Activated CD4-positive, alpha-beta T cell treated with anti-CD3 and anti-CD28 coated beads, Interleukin-2, amount 50 U/mL, for 4 hours (primary cell): ENCODE data around the gene DACH1.

Source experiments
- DNase-seq, 2 experiments: peaks; one replicate each; pipeline ENCODE4 v3.0.0-alpha.2; 2020

DACH1 gene

DNA sequence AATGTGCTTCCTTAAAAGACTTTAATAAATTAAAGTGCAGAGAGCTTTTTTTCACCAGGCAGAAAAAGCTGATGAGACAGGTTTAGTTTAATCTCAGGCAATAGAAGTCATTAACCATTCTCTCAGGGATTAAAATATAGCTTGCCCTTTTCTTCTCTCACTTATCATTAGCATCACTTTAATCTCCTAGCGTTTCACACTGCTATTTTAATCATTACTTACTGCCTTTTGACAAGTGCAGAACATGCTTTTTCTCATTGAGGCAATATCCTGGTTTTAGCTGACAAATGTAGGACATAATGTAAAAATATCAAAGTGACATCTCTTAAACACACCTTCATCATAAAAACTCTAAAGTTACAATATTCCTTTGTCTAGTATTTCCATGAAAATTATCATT is 94.6 kb downstream of the DACH1 start:
- no peak for DNase-seq

DNA sequence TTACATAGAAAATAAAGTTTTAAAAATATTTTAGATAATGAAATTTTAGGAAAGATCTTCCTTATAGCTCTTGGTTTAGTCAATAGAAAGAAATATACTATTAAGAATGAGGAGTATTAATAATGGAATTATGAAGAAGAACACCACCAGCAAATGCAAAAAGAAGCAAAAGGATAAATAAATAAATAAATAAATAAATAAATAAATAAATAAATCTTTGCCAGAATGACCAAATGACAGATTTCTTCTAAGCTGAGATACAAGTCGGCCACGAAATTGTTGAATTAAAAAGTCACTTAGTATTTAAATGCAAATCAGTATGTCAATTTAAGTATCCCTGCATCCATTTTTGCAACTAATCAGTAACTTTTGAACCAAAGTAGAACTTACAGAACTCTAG is 95.9 kb downstream of the DACH1 start:
- DNase-seq: no peak

DNA sequence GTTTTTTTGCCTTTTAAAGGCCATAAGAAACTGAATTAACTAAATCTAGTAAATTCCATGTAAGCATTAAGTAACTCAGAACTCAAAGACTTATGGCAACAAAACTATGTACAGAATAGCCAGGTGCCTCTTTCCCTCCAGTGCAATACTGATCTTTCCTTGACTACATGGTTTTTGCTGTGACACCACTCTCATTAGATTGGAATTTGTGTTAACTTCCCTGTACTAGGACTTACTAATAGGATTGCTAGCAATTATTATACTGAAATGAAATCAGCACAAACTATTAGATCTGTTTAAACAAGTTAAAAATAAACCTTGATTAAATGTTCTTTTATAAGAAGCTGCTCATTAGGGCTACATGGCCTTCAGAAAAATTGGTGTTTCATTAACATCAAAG is 96.3 kb downstream of the DACH1 start:
- DNase-seq: no peak

DNA sequence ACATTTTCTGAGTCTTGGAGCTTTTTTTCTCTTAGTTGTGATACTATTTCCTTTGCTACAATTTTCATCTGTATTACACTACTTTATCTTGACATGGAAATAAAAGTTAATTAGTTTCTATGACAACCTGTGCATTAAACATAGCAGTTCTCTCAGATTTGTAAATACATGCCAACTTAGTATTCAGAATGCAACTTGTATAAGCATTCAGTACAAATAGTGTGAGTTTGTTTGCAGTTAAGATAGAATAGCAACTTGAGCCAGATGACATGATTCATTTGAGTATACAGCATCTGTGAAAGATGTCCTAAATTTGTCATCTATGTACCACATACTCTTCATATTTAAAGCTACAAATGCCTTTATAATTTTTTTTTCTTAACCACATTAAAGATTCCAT is 98.1 kb downstream of the DACH1 start:
- DNase-seq: no peak

DNA sequence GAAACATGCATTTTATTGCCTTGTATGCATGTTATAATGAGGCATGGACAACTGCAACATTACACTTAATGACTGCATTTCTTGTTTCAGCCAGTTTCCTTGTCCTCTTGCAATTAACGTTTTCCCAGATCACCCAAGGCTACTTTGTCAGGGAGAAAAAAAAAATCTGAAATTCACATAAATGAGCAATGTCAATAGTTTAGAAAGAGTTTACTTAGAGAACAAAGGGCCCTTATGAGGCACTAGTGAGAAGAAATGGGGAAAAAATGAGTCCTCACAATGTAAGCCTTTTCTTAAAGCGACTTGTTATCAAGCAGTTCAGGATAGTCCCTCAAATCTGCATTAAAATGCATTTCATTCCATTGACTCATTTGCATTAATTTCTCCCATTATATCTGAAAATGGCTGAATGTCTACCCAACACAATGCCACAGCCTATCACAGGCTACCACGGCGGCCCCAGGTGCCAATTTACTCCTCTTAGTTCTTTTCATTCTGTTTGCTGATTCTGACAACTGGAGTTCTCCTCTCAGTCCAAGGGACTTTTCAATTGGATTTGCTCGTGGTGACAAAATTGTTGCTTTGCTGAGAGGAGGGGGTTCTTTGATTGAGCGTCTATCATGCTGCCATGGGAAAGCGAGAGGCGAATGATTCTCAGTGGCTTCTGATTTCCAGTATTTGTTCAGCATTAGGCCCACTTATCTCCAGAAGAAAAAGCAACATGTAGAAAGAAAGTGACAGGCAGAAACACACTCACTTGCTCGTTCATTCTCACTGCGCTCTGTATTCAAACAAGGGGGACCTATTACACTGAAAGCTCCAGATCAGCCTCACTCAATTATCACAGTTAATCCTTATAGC is 107.1 kb downstream of the DACH1 start:
- no peak for DNase-seq

DNA sequence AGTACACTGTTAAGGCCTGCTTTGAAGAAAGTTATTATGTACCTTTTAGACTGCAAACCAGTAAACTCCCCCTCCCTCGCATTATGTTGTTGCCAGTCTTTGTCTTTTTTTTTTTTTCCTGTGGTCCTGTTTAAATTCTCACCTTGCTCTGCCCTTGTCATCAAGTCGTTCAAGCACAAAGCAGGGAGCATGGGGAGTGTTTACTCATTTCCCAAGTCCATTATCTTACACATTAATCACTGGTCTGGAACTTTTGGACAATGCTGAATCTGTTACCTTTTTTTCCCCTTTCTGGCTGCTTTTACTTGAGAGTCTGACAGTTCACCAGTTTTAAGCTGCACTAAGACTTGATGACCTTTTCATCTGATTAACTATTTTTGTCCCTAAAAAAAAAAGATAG is 108.2 kb downstream of the DACH1 start:
- no peak for DNase-seq

DNA sequence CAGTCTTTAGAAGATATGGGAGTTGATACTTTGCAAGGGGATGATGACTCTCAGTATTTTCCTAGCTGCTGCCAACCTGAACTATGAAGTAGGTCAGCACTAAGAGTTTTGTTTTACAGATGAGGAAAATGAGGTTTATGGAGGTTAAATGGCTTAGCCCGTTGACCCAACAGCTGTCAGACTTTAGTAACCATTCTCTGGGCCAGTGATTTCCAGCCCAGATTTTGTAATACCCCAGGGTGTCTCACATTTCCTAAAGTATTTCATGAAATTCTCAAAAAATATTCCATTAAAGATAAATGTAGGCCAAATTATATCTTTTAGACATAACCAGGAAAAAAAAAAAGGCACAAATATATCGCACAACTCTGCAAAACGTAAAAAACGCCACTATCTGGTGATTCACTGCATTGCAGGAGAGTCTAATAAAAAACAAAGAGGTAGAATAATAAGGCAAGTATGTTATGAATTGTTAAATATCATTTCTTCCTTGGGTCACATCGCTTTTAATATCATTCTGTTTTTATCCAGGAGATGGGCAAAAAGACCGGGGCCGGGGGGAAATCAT is 112.5 kb downstream of the DACH1 start:
- no peak for DNase-seq

DNA sequence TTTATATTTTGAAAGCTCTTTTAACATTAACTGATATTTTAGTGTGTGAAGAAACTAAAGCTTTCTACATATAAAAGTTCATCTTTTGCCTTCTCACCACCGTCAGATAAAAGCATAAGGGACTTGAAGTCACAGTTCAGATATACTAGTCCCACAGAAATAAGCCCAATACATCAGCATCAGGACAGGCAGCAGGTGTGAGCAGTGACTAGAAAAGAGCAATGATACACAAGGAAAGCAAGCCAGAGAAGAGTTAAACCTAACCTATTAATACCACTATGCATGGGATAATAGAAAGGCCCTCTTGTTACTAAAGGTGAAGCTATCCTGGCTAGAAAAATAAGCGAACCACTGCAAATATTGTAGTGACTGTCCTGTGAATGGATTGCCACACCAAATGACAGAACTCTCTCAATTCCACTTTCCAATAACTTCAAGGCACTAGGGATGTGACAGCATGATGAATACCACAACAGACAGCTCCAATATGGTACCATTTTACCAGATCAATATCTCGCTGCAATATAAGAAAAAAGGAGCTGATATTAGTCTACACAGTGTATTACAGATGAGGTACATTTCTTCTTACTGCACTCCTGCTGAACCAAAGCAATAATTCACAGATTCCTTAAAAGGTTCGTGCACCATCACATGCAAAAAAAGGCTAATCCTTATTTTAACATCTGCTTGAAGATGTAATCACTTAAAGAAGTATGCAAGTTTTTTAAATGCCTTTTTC is 114.1 kb downstream of the DACH1 start:
- no peak for DNase-seq

DNA sequence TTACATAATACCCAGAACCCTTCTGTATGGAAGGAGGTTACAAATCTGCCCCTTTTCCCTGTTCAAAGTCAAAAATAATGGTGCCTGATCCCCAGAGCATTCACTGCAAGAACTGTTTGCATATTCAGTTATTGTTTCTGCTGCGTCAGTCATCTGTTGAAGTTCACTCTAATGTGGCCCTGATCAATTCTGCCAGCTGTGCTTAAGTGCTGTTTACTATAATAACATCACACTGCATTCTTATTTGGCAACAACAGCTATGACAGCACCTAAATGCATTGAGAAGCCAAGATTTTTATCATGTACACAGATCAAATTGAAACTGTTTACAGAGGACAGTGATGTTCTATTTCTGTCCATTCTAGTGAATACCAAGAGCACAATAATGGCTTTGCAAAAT is 115.9 kb downstream of the DACH1 start:
- DNase-seq: no peak

DNA sequence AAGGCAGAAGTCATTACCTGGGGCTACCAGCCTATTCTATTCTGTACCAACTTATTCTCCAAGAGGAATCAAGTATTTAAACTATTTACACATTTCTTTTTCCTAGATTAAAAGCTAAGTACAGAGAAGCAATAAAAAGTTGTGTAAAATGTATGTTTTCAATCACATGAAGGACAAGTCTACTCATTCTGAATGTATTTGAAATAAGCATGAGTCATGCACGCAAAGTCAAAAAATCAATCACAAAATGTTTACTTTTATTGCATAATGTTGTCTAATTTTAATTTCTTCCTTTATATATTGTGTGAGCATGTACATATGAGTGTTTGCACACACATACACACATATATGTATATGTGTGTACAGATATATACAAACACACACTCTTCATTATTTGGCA is 136.7 kb downstream of the DACH1 start:
- no peak for DNase-seq

DNA sequence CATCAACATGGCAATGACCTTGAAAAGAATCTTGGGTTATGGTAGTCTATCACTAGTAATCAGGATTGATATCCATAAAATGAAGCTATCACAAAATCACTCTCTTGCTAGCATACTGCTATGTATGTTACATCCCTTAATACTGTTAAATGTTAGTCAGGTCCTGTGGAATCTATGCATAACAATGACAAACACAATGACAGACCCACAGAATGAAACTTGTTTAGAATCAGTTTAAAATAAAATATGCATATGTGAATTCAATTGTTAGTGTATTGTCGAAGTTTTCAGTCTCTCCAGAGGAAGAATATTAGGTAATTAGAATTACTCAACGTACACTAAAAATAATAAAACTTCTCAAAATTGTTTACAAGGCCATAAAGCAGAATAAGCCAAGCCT is 137.6 kb downstream of the DACH1 start:
- no peak for DNase-seq

DNA sequence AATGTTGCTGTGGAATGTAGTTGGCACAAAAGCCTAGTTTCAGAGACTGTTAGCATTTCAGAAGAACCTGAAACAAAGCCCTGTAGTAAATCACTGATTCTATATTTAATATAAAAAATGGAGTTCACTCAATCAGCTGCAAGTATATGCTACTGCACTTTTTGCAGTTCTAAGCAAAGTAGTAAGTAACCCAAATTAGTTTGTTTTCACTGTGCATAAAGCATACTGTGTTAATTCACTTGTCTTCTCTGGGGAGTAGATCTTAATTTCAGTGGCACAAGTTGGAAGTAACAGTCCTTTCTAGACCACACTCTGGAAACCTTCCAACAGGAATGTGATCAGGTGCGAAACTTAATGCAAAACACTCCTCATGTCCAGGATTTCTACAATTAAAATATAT is 139.3 kb downstream of the DACH1 start:
- DNase-seq: no peak

DNA sequence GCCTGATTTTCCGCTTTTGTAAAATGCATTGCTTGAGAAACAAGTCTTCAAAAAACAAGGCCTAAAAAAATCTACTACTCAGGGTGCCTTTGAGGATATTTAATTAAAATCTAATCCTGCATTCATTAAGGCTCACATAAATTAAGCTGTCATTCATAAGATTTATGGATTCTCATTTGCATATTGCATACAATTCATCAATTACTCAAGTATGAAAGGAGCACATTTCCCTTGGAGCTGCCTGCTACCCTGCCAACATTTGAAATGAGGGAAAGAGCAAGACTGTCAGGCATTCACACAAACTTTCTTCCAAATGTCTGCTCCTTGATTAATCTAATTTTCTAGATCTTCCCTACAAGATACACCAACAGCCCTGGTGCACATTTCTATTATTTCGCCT is 140.0 kb downstream of the DACH1 start:
- no peak for DNase-seq

DNA sequence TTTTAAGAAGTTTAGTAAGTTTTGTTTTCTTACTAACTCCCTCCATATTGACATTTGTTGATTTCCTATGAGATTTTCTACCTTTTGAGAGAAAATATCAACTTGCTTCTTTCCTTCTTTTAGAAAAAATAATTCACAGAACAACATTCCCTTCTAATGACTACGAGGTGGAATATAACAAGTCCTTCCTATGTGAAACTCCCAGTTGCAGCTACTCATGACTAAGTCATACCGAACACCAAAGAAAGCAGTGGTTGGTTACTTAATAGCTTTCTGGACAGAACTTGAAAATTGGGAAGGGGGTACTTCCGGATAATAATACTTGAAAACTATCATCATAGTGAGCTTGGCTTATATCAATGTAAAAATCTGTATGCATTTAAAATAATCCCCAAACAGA is 144.8 kb downstream of the DACH1 start:
- no peak for DNase-seq

DNA sequence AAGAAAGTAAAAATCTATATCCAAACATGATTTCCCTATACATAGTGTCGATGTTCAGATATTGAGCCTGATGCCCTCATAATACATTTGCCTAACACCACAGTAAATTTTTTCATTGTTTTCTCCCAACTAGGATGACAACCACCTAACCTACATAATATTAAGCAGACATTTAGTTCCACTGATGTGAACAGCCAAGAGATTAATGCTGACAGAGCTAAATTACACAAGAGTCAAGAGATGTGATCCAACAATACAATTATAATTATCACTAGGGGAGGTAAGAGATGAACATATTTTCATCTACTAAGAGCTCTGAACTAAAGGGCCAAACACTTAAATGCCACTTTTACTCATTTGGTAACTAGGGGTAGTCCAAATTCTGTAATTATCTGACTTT is 145.9 kb downstream of the DACH1 start:
- no peak for DNase-seq

DNA sequence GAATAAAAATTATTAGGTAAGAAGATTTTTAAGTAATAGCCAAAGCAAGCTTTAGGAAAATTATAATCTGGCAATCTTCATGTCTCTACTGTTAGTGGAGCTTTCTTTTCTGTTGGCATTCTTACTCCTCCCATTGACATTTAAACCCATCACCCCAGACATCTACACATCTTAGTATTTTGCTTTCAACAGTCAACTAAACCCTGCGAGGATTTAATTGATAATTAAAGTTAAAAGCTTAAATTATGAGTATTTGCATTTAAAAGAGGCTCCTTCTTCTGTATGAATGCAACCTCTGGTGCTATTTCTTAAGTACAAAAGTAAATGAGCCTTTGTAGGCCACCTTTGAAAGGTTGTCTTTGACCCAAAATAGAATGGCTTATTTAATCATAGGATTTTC is 148.1 kb downstream of the DACH1 start:
- DNase-seq: no peak

DNA sequence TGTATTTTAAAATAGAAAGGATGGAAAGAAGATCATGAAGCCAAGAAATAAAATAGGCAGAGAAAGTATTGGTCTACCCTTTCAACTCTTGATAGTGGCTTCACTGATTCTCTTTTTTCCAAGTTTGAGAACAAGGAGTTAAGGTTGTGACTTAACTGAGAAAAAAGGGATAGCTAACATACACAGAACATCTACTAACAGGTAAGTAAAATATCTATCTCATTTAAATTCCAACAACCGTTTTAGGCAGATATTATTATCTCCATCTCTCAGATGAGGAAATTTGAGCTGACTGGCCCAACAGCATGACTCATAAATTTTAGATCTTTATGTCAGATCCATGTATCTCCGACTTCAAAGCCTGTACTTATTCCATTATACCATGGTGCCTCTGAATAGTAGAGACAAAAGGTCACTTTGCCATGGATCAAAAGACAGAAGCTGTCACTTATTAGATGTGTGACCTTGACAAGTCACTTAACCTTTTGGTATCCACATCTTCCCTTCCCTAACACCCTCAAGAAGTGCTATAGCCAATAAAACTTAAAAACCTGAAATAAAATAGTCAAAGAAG is 152.1 kb downstream of the DACH1 start:
- no peak for DNase-seq

DNA sequence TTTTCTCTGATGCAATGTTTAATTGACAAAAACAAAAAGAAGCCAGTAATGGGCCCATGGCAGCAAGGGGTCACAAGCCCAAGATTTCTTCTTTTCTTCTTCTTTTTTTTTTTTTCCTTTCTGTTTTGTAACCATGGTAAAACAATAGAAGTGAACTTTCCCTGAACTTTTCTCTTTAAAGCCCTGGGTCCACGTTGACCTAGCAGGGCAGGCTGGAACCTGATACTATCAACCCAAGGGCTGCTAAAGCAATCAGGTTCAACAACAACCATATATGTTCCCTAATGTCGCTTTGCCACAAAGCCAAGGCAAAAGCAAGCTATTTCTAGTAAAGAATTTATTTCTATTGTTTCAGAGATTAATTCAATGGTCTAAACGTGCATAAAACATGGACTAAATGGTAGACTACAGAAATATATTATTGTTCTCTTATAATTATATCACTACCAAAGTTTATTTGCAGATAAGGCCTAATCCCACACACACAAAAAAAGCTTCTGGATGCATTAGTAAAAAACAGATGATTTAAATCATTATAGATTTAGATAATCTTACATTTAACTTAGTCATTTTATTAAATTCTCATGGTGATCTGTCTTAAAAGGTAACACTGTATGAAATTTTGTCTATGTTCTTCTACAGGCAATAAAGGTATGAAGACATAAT is 153.9 kb downstream of the DACH1 start:
- DNase-seq: no peak

DNA sequence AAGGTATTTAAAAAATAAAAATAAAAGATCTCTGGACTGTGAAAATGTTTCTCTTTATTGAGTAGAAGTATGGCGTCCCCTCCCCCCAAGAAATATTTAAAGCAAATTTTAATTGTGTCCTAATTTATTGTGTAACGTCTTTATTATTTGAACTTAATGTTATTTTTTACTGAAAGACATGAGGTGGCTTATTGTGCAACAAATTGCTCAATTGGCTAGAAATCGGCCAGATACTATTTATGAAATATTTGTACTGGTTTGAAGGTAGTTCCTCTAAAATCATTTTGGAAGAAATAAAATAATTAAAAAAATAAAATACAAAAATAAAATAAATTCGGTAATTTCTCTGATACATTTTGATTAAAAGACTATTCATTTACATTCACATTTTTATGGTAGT is 162.3 kb downstream of the DACH1 start:
- no peak for DNase-seq

DNA sequence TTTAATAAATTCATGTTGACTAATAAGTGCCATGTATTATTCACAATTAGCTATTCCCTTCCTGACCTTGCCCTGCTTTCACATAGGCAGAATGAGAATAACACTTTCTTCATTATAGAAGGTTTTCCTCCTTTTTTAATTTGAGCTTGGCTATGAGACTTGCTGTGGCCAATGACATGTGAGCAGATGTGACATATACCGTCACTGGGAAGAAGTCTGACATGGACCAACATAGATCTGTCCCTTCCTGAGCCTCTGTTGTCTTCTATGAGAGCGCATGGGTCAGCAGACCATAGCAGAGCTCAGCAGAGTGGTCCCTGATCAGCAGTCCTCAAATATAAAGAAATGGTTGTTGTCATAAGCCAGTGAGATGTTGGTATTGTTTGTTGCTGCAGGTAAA is 163.9 kb downstream of the DACH1 start:
- DNase-seq: no peak

DNA sequence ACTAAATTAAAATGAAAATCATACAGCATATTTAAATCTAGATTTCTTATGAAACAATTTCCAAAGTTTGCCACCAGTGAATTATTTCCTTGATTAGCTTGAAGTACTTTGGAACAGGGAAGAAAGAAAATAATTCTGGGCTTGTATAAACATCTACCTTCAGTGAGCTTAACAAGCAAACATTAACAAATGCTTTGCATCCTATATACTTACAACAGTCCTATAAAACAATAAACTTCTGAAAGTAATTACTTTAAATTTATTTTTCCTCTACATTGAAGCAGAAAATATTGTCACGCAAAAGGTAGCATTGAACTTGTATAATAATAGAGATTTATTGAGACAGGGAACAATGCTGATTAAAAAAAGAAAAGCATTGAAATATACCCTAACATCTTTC is 164.8 kb downstream of the DACH1 start:
- no peak for DNase-seq

DNA sequence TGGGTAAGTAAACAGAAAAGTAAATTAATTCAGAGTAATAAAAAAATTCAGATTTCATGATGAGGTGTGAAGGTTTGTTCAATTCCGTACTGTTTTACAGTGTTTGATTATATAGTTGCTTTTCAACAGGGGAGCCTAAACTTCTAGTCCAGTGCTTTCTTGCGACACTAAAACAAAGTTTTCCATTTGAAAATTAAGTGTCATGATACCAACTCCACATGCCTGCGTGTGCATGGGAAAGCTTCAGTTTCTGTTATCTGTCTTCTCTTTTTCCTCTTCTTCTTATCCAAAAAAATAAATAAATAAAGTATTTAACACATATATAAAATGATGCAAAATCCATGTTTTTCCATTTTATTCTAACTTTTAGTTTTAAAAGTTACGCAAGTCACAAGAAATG is 165.3 kb downstream of the DACH1 start:
- no peak for DNase-seq

DNA sequence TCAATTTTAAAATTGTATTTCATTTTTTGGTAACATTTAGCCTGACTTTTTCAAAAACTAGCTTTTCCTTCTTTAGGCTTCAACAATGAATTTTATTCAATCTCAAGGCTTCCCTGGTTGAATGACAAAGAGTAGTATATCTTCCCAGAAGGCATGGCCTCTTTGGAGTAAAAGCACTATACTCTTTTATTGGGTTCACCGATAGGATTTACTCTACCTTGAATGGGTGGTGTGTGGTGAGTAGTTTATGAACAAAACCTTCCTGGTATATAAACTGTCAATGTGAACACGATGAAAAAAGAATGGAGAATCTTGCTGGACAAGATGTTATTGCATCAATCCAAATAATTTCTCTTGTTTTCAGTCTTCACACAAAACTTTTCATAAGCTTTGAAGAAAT is 167.7 kb downstream of the DACH1 start:
- no peak for DNase-seq
